ENCODE data around the gene MARCHF10. TPM values are rescaled to one million over a fixed set of nuclear protein-coding genes. Genes with fewer than 3 reads are reported as not detected.

MARCHF10 gene
- total and polyA plus RNA-seq, 2 donors (not counting 3 experiments of a cell fraction or from before 2014, with no cell fraction given): 0.11 TPM; not detected in 1

GRCh38 chr17:62797959-62798358 lies 10.2 kb downstream of the MARCHF10 start:
- Histone ChIP-seq H3K4me3 (replicated peaks in 1 of 3; ENCODE audit: insufficient read depth in 1 of 3, low read depth in 1 of 3, low read length in 3 of 3) (no peak overlapping the region), H3K9me3 (replicated peaks; ENCODE audit: control insufficient read depth, insufficient read depth, low read length) (no peaks in the 10 kb centered on the region), H4K20me1 (replicated peaks; ENCODE audit: control insufficient read depth, extremely low read depth, insufficient read depth, low read length) (no peaks in the 10 kb centered on the region), H2AFZ (ENCODE audit: low read depth, low read length) (no peak overlapping the region), H3K4me1 (ENCODE audit: control insufficient read depth, extremely low read depth, insufficient read depth, low read length) (no peaks in the 10 kb centered on the region), H3K9me1 (replicated peaks; ENCODE audit: control insufficient read depth, extremely low read depth, insufficient read depth, low read length) (no peaks in the 10 kb centered on the region), H3K79me2 (ENCODE audit: control insufficient read depth, insufficient read depth, low read length) (no peaks in the 10 kb centered on the region), H3K27me3 (ENCODE audit: control insufficient read depth in 2 of 2, insufficient read depth in 2 of 2, low read length in 2 of 2) (no peaks in the 10 kb centered on the region), H3K27ac (ENCODE audit: insufficient read depth, low read depth, low read length) (no peak overlapping the region), H3K9ac (replicated peaks; ENCODE audit: extremely low read depth, insufficient read depth, low read length) (no peak overlapping the region), H3K4me2 (ENCODE audit: insufficient read depth, low read length) (no peak overlapping the region), H3K36me3 (ENCODE audit: control insufficient read depth in 2 of 2, extremely low read depth in 1 of 2, insufficient read depth in 2 of 2, low read length in 2 of 2) (no peaks in the 10 kb centered on the region)
- DNase-seq (ENCODE audit: low read depth, low spot score) (no peak), FAIRE-seq (no peak)
- POLR2A ChIA-PET: no interaction called here
- CTCF ChIA-PET: no interaction called here
- dilution Hi-C loops (cut with MboI; ENCODE audit: extremely low pct_ligation_motif_present, low sequenced_read_pairs) (no loop called here), intact Hi-C loops (cut with micrococcal nuclease) (no loop called here)
- BruUV-seq (replicated peaks): no TSS peak
- no peak for TF ChIP-seq EZH2 (IDR thresholded peaks at IDR 0.05; ENCODE audit: borderline replicate concordance, low read depth, low read length, severe bottlenecking)
- no peak for TF ChIP-seq FOS (IDR thresholded peaks at IDR 0.05; ENCODE audit: borderline replicate concordance, insufficient read depth, low read length)
- no peak for TF ChIP-seq JUN (IDR thresholded peaks at IDR 0.05; ENCODE audit: borderline replicate concordance, insufficient read depth, insufficient read length, low read depth)
- TF ChIP-seq POLR2AphosphoS5 (IDR thresholded peaks at IDR 0.05; ENCODE audit: insufficient read depth, low read depth, low read length): no peak
- no peak for TF ChIP-seq MYC (IDR thresholded peaks at IDR 0.05; ENCODE audit: low read depth, low read length)
- TF ChIP-seq CTCF (IDR thresholded peaks at IDR 0.05; ENCODE audit: extremely low read depth in 1 of 2, insufficient read depth in 1 of 2, low read depth in 1 of 2, low read length in 2 of 2): no peak
- TF ChIP-seq POLR2A (IDR thresholded peaks at IDR 0.05; ENCODE audit: low read depth, low read length): no peak
- TF ChIP-seq GATA2 (IDR thresholded peaks at IDR 0.05; ENCODE audit: insufficient read depth, insufficient read length, low read depth, low read length): no peak
- no peak for TF ChIP-seq MAX (IDR thresholded peaks at IDR 0.05; ENCODE audit: insufficient read depth, insufficient read length)
